ENCODE results near the gene PTBP3.

DNA sequence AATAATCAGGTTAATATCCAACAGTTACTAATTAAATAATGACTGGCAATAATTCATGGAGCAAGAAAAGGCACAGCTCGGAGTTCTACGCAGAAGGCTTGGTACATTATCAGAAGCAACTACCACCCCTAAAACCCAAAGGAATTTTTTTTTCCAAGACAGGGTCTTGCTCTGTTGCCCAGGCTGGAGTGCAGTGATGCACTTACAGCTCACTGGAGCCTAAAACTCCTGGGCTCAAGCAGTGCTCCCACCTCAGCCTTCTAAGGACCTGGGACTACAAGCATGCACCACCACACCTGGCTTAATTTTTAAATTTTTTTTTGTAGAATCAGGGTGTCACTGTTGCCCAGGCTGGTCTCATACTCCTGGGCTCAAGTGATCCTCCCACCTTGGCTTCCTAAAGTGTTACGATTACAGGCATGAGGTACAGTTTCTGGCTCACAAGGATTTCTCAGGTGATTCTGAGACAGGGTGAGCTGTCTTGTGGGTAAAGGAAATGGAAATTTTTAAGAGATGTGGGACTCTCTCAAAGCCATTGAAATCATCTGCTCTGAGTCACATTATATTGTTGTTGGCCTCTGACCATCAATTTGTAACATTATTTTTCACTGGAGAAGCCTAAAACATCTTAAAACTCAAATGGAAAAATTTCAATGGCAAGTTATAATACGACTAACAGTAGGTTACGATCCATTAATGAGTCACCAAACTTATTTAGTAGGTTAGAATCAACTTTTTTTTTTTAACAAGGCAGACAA is 26.8 kb upstream of the PTBP3 start:
- no peak for TF ChIP-seq EZH2 (IDR thresholded peaks at IDR 0.05; ENCODE audit: insufficient read depth, poor library complexity, severe bottlenecking)
- no peak for TF ChIP-seq EZH2phosphoT487 (IDR thresholded peaks at IDR 0.05; ENCODE audit: insufficient read depth, low read depth)
